Measurements from ENCODE around the gene RHOG.
"Not testable (repeated sequence)": the region's sequence is repeated elsewhere in the genome, so short reads cannot be mapped to it uniquely, and the experiment has no call there.

The RHOG gene

DNA sequence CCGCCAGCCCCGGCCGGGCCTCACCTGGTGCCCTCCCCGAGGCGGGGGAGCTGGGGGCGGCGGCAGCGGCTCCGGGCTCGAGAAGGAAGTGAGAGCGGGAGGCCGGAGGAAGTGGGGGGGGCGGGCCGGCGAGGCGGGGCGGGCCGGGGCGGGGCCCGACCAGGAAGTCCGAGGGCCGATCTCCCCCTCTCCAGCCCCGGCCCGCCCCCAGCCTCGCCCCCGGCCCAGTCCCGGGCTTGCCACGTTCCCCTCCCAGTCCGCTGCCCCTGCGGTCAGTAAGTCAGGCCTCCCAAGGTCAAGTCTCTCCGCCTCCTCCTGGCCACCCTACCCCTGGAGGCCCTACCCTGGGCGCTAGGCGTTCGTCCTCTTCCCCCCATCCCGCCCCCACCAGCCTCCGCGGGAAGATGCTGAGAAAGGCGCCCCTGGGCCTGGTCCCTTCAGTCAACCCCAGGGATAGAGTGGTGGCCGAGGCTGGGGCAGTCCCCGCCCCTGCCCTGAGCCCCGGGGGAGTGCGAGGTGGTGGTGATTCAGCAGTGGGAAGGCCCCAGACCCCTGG lies at the start of gene RHOG:
TSS of gene RHOG (minus strand) at position 90 of the 556 bp plus-strand sequence. CDS start 12,821 bp downstream, outside the sequence.
- no peak for DNase-seq

DNA sequence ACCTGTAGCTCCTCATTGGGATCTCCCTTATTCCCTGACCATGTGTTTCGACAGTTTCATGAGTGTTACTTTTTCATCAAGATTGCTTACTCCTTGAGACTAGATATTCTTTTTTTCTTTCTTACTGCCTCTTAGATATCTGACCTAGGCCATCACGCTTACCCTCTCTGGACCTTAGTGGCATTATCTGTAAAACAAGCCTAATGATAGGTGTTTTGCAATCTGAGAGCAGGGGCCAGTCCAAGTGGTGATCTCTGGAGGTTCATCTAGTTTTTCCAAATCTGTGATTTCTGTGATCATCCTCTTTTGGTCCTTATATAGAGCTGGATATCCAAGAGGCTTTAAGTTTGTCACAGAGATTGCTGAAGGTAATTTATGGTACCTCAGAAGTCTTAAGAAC lies 49.3 kb upstream of the RHOG start:
- no peak for DNase-seq

DNA sequence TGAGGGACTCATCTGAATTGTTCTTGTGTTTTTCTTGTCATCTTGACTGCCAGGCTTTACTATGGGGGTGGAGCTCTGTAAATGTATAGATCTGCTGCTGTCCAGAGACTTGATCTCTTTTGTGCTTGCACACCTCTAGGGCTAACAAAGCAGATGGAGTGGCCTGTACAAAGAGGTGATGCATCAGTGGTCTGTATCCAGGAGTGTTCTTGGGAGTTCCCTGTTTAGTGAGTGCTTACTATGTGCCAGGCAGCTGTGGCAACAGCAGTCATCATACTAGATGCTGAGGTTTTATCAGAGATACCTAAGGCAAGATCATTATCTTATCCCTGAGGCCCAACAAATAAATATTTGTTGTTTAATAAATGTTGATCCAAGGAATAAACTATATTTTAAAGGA lies 48.1 kb upstream of the RHOG start:
- DNase-seq: no peak

DNA sequence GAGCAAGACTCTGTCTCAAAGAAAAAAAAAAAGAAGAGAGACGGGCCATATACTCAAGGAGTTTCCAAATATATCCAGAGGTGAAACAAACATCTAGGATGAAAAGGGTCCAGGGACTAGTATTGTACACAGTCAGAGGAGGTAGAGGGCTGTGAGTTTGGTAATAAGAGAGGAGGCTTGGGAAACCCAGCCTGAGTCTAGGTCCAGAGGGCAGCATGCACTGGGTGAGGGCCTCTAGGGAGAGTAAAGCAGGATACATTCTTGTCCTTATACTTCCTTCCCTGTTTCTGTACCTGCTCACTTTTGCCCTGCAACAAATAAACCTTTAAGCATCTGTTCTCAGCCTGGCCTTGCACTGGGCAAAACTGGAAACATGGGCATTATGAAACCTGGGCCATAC lies 46.2 kb upstream of the RHOG start:
- DNase-seq: no peak

DNA sequence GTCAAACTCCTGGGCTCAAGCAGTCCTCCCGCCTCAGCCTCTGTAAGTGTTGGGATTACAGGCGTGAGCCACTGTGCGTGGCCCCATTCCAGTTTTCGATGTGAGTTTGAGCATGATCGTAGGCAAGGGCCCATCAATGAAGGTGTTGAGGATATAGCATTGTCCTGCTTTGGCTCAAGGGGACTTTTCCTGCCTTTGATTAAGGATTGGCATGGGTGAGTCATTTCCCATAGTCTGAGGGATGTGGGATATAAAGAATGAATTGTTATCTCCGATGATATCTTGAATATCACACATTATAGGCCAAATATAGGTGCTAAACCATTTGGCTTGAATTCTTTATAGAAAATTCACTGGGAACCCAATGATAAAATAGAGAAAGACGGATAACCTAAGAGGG lies 45.1 kb upstream of the RHOG start:
- DNase-seq: no peak

DNA sequence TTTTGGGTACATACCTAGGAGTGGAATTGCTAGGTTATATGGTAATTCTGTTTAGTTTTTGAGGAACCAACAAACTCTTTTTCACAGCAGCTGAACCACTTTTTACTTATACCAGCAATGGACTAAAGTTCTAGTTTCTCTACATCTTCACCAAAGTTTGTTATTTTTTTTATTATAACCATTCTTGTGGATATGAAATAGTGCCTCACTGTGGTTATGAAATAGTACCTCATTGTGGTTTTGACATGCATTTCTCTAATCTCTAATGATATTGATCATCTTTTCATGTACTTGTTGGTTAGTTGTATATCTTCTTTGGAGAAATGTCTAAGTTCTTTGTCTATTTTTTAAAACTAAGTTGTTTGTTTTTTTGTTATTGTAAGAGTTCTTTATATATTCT lies 41.9 kb upstream of the RHOG start:
- no peak for DNase-seq

DNA sequence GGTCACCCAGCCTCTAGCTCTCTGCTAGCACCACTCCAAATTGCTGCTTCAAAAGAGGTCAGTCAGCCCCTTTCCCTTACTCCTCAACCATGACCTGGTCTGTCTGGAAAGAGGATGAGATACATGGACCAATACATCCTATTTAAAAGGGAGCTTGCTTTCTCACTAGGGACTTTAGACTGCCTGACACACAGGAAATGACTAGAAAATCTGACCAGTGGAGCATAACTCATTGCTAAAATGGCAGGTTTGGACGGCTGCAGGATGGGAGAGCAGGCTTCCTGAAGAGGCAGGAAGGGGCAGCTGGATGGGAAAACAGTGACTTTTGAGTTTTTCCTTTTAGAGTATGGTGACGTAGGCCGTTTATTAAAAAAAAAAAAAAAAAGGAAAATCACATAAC lies 40.0 kb upstream of the RHOG start:
- DNase-seq: no peak

DNA sequence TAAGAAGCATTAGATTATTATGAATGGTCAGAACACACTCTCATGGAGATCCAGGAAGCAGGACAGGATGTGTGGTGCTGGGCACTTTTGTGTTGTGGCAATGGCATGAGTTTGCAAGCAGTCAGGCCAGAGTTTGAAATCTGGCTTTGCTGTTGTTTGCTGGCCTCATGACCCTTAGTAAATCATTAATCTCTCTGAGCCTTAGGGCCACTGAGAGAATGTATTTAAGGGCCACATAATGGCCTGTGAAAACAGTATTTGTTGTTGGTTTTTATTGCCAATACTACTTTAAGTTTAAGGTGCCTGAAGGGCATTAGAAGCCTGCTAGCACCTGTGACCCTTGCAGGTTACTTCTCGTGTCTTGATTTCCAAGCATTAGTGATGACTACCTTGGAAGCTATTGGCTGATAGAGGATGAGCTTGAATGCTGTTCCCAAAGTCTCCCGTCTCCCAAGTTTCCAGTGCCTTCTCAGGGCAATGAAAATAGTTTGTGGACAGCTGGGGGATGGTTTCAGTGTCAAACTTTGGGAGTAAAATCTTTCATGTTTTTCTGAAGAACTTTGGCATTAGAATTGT lies 39.3 kb upstream of the RHOG start:
- DNase-seq: no peak

DNA sequence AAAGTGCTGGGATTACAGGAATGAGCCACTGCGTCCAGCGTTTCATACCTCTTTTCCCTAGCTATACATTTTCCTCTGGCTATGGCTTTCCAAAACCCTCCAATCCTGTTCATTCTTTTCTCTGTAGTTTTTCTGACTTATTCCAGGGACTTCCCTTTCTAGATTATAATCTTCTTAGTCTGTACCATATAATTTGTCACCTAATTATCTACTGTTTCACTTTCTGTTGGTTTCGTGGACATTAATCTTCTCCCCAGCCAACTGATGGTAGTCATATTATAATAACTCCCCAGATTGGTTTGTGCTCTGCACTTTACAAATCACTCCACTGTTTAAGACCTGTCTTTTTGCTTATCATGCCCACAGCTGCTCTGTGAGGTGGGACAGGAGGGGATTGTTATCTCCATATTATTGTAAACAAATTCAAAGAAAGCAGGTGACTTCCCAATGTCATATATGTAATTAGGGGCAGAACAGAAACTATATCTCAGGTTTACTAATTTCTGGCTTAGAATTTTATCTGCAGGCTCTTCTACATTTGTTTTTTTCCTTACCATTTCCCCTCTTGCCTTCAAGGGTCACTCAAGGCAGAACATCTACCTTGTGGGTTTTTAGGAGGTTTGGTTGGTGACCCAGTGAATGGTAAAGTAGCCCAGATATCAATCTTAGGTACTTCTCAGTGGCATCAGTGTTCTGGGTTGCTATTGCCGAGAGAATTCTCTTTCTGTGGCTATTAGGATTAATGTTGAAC lies 38.6 kb upstream of the RHOG start:
- no peak for DNase-seq

DNA sequence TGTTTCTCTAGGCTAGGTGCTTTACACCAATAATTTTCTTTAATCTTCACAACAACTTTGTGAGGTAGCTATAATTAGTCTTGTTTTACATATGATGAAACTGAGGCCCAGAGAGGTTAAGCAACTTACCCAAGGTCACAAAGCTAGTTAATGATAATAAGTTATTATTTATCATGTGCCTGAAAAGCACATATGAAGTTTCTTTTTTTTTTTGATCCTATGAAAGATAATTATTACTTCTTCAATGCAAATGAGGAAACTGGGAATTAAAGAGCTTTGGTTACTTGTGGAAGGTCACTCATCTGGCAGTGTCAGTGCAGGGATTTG lies 37.5 kb upstream of the RHOG start:
- no peak for DNase-seq

DNA sequence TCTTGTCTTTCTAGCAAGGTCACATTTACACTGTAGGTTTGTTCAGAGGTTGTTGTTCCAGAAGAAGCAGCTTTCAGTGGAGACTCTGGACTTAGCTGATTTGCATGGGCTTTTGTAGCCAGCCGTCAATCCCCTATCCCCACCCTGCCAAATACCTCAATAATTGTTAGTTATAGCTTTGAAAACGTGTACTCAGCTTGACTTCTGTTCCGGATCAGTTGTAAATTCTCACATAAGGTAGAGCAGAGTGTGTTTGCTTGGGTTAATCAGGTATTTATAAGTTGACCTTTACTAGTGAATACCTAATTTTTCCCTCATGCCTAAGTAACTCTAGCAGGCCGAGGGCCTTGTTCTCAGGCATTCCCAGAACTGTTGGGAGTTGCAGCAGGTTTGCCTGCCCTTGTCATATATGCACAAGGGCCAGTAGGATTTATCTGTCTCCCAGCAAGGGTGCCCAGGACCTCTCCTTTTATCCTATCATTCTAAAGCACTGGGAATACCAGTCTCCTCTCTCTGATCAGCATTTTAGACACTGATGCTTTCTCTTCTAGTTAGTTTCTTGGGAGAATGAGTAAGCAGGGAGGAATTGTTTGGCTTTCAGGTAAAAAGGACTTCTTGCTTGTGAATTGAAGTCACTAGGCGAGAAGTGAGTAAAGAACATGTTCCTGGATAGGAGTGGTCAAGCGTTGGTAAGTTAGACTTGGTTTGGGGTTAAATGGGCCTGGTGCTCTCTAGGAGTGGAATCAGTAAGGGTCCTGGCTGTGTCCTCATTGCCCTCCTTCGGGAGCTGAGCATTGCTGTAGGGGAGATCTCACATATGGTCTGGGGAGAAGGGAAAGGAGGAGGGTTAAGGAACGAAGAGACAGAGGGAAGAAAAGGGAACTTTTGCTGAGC lies 36.9 kb upstream of the RHOG start:
- no peak for DNase-seq

DNA sequence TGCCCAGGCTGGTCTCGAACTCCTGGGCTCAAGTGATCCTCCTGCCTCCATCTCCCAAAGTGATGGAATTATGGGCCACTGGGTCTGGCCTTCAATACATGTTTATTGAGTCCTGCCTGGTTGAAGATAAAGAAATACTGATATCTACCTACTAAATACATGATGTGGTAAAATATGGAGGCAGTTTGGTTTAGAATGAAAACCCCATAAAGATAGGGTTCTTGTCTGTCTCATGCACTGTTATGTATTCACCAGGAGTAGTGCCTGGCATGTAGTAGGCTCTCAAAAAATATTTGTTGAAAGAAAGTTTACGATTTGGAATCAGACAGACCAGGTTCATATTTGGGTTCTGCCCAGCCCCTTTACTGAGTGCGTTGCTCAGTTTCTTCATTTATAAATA lies 35.9 kb upstream of the RHOG start:
- DNase-seq: no peak

DNA sequence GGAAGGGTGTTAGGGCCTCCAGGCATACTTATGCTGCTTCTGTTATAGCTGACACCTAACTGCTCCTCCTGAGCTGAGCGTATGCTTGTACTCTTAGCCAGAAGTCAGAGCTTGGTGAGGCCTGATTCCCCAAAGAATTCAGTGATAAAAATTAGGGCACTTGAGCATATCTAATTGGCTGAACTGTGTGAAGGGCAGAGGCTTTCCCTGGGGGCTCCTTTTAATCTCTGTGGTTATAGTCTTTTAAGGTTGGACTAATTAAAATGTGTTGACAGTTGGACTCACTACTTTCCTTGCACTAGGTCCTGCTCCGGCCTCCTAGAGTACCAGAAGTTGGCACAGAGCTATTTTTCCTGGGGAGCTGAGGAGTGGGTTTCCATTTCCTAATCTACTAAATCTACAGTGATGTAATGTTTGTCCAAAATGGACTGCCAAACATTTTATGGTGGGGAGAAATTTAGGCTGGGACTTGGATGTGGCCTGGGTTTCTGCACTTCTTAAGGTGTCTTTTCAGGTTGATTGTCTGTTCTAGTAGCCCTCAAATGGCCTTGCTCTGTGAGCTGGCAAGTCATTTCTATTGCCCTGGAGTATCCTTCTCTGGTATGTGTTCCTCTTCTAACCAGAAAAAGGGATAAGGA lies 33.1 kb upstream of the RHOG start:
- DNase-seq: no peak

DNA sequence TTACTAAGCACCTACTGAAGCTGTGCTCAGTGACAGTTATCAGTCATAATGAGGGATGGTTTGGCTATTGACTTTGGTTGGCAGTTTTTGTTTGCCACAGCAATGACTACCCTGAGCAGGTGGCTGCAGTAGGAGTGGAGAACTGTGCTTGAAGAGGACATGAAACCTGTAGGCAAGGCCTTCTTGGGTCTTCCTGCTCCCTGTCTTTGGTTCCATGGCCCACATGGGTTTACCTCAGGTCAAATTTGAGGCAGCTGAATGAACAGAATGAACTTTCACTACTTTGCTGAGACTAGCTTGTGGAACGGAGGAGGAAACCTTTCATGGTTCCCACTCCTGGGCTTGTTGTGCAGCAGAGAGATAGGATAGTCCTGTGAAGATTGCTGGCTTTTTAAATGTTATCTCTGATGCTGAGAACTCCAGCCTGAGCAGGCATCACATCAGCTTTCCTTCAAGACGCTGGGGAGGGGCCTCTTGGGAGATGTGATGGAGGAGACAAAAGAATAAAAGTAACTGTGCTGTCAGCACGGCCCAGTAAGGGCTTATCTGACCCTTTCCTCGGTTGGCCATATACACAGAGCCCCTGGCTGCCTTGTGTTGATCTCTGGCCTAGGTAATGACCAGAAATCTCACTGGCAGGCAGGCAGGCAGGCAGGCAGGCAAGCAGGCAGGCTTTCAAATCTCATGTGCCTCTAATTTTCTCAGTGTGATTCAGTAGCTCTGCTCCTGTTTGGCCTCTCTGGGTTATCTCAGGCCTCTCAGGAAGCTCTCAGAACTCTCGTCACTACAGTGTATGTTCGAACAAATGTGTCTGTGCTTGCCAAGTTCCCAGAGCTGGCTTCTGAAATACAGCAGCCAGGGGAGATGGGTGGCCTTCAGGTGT lies 26.7 kb upstream of the RHOG start:
- no peak for DNase-seq

DNA sequence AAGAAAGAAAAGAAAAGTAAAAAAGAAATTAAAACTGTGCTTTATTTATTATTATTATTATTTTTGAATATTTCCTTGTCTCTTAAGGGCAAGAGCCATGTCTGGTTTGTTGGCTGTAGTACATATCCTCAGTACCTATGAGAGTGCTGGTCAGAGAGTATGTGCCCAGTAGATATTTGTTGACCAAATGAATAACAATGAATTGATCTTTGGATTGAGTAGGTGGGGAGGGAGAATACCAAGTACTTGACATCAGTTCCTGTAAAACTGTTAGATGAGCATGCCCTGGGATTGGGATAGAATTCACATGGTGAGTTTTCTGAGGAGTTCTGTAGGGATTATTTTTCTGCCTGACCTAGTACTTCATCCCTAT lies 26.1 kb upstream of the RHOG start:
- no peak for DNase-seq

DNA sequence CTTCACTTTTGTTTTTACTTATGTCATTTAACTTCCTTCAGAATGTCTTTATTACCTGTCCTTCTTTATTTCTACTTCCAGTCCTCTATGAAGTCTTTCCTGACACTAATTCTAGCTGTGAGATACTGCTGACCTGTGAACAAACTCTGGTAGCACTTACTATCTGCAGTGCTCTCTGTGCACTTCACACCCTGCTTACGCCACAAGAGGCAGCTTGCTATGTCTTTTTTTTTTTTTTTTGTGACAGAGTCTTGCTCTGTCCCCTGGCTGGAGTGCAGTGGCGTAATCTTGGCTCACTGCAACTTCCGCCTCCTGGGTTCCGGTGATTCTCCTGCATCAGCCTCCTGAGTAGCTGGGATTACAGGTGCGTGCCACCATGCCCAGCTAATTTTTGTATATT lies 25.4 kb upstream of the RHOG start:
- no peak for DNase-seq

DNA sequence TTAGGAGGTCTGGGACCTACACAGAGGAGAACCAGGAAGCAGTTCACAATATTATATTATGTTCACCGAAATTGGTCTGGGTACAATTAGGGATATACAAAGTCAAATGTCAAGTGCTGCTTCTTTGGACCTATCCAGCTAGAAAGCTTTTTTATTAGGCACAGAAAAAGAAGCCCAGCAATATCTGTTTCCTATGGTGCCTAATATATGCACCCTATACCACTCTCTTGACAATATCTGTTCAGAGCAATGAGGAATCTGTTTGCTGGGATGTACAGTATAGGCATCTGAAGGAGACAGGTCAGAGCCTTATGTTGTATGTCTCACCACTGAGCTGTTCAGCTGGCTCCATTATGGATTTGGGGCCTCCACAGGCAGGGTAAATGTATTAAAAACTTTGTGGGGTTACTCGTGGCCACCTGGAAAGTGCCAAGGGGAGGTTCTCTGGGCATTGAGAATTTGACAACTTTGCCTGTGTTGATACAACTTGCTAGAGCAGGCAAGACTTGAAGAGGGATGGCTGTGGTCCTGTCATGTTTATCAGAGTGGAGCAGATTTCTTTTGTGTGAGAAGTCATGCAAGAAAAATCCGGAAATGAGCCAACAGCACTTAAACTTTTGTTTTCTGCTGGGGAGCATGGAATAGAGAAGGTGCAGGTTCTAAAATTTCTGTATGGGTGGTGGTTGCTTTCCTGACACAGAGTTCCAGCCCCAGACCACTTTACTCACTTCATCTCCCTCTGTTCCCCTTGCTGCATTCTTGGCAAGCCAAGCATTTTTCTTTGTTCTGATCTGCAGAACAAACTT lies 24.8 kb upstream of the RHOG start:
- DNase-seq: no peak

DNA sequence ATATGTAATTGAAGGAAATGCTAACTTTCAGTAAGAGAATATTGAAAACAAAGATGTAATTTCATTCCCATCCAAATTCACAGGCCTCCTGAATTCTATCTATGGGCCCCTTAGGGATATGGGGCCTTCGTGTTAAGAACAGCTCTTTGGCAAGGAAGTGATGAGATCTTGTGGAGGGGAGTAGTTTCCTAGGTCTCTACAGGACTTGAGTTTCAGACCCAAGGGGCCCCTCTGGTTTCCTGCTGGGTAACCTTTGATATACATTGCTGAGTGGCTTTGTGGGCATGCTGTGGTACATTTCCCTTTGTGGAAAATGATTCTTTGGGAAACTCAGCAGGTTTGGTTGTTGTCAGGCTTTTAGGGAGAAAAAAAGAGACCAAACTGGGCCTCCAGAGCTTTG lies 20.9 kb upstream of the RHOG start:
- DNase-seq: no peak

DNA sequence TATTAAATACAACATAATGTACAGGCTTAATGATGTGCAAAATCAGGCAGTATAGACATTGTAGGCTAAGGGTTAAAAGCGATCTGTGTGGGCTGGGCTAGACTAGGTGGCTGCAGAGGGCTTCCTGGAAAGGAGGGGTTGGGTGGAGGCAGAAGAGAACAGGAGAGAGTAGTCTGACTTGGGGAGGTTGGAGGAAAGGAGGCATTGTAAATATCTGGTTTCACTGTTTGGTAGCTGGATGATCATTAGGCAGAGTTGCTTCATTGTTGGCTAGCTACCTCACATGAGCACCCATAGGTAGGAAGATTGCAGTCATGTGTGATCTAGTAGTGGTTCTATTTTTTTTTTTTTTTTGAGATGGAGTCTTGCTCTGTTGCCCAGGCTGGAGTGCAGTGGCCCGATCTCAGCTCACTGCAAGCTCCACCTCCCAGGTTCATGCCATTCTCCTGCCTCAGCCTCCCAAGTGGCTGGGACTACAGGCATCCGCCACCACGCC lies 20.2 kb upstream of the RHOG start:
- not testable (repeated sequence) for DNase-seq

DNA sequence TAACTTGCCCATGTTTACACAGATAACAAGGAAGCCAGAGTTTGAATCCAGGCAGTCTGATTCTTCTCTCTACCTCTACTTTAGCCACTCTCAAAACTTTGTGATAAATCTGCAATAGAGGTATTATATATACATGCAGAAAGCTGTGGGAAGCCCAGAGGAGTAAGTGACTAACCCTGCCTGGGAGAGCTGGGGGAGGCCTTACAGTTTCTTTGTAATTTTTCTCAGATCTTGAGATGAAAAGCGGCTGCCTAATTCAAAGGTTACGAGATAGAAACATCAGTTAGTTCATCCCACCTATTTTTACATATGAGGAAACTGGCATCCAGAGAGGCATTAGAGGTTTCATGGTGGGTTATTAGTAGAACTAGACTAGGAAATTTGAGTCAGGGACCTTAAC lies 19.6 kb upstream of the RHOG start:
- DNase-seq: no peak

DNA sequence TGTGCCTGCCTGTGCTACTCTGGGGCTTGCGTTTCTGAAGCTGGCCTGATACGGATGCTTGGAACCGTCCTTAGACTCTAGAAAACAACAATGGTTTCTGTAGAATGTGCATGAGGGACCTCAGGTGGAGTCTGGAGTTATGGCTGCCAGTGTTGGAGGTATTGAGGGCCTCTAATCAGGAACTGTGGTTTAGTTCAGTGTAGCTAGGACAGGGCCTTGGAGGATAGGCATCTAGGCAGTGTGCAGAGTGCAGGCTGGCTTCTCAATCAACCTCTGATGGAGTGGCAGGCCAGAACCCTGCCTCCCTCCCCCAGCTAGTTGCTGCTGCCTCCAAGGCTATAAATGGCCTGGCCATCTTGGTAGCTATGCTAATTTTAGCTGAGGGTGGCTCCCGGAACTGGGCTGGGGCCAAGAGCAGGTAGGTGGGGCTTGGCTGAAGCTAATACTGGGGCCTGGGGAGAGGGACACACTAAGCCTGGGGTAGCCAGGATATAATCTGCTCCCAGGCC lies 18.7 kb upstream of the RHOG start:
- no peak for DNase-seq

All from activated effector memory CD4-positive, alpha-beta T cell treated with Interleukin-2 at 50 U/mL for 16 hours (primary cell).